ENCODE measurements around the gene GADD45B. TPM values are rescaled to one million over a fixed set of nuclear protein-coding genes. Genes with fewer than 3 reads are reported as not detected.

GADD45B gene
- total RNA-seq, 1 experiment from 2014 or later, result 56.2 TPM

DNA sequence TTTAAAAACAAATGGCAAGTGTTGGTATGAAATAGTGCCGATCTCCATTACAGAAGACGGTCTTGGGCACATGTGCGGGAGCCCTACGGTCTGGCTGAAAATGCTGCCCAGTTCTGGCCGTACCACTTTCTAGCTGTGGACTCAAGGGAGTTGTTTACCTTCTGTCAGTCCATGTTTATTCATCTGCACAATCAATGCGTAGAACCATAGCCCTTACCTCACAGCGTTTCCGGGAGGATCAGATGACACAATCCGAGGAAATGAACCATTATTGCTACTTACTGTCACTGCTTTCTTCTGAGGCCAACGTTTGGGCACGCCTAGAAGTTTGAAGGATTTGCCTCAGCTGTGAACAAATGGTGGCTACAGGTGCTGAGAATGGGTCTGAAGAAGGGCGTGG, 31.2 kb downstream of the GADD45B start:
- ATAC-seq (peak; percentile 72), DNase-seq (ENCODE audit: low read depth, low spot score) (peak; percentile 77)
- no peaks in the 10 kb centered on the region for H3K9me3 ChIP-seq (ENCODE audit: control insufficient read depth, insufficient read depth, low read depth, low read length)
- BruUV-seq (replicated peaks), result no TSS peak
- no peaks in the 10 kb centered on the region for H3K36me3 ChIP-seq (ENCODE audit: control insufficient read depth, insufficient read depth, low read length)
- TF ChIP-seq TCF7L2 (IDR thresholded peaks at IDR 0.05; ENCODE audit: low read depth, low read length), result no peak
- no peak for TF ChIP-seq POLR2AphosphoS5 (IDR thresholded peaks at IDR 0.05; ENCODE audit: low read depth, low read length)
- TF ChIP-seq, protein P1, sequence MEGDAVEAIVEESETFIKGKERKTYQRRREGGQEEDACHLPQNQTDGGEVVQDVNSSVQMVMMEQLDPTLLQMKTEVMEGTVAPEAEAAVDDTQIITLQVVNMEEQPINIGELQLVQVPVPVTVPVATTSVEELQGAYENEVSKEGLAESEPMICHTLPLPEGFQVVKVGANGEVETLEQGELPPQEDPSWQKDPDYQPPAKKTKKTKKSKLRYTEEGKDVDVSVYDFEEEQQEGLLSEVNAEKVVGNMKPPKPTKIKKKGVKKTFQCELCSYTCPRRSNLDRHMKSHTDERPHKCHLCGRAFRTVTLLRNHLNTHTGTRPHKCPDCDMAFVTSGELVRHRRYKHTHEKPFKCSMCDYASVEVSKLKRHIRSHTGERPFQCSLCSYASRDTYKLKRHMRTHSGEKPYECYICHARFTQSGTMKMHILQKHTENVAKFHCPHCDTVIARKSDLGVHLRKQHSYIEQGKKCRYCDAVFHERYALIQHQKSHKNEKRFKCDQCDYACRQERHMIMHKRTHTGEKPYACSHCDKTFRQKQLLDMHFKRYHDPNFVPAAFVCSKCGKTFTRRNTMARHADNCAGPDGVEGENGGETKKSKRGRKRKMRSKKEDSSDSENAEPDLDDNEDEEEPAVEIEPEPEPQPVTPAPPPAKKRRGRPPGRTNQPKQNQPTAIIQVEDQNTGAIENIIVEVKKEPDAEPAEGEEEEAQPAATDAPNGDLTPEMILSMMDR (IDR thresholded peaks at IDR 0.05), result no peak
- TF ChIP-seq SIN3A (IDR thresholded peaks at IDR 0.05; ENCODE audit: borderline replicate concordance, insufficient read depth, low read depth, low read length), result no peak
- TF ChIP-seq, protein P2, sequence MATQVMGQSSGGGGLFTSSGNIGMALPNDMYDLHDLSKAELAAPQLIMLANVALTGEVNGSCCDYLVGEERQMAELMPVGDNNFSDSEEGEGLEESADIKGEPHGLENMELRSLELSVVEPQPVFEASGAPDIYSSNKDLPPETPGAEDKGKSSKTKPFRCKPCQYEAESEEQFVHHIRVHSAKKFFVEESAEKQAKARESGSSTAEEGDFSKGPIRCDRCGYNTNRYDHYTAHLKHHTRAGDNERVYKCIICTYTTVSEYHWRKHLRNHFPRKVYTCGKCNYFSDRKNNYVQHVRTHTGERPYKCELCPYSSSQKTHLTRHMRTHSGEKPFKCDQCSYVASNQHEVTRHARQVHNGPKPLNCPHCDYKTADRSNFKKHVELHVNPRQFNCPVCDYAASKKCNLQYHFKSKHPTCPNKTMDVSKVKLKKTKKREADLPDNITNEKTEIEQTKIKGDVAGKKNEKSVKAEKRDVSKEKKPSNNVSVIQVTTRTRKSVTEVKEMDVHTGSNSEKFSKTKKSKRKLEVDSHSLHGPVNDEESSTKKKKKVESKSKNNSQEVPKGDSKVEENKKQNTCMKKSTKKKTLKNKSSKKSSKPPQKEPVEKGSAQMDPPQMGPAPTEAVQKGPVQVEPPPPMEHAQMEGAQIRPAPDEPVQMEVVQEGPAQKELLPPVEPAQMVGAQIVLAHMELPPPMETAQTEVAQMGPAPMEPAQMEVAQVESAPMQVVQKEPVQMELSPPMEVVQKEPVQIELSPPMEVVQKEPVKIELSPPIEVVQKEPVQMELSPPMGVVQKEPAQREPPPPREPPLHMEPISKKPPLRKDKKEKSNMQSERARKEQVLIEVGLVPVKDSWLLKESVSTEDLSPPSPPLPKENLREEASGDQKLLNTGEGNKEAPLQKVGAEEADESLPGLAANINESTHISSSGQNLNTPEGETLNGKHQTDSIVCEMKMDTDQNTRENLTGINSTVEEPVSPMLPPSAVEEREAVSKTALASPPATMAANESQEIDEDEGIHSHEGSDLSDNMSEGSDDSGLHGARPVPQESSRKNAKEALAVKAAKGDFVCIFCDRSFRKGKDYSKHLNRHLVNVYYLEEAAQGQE (IDR thresholded peaks at IDR 0.05; ENCODE audit: insufficient read depth in 1 of 2, low read depth in 2 of 2, low read length in 1 of 2), result no peak
- intact Hi-C loops (cut with micrococcal nuclease; ENCODE audit: unreplicated experiment) (no loop called here), in situ Hi-C loops (cut with HindIII; ENCODE audit: low pct_unique_long_range_greater_than_20kb, low sequenced_read_pairs) (no loop called here)
- POLR2A ChIA-PET, result no interaction called here
- CTCF ChIA-PET, result interaction anchor here (0.7 kb wide), 1 partner anchor 9 kb away, joined by 3 read pairs; no protein-coding TSS in a partner anchor
- no peaks in the 10 kb centered on the region for H3K27me3 ChIP-seq (ENCODE audit: control insufficient read depth, insufficient read depth, low read length)
- H3K4me1 ChIP-seq (ENCODE audit: control insufficient read depth, insufficient read depth, low read length), result peaks cover 7% of the 10 kb centered on the region; the same call in 1 of the 2 replicates
- H3K27ac ChIP-seq (ENCODE audit: low read length), result peak overlapping the region; percentile 83
- peak overlapping the region in 1 of 2 experiments; percentile 30; a peak in 2 of 4 replicates for H3K4me3 ChIP-seq (ENCODE audit: low read depth in 2 of 2, low read length in 2 of 2)

DNA sequence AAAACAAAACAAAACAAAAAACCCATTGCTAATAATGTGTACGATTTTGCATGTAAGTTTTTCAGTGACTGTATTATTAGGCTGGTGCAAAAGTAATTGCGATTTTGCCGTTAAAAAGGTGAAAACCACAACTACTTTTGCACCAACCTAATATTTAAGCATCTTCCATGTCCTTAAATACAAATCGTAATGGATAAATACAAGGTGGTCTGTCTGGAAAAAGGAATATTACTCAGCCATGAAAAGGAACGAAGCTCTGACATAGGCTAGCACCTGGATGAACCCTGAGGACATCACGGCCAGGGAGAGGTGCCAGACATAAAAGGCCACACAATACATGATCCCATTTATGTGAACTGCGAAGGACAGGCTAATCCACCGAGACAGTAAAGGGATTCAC, 33.2 kb downstream of the GADD45B start:
- ATAC-seq (no peak), DNase-seq (ENCODE audit: low read depth, low spot score) (no peak)
- POLR2A ChIA-PET, result no interaction called here
- in situ Hi-C loops (cut with HindIII; ENCODE audit: low pct_unique_long_range_greater_than_20kb, low sequenced_read_pairs) (no loop called here), intact Hi-C loops (cut with micrococcal nuclease; ENCODE audit: unreplicated experiment) (no loop called here)
- TF ChIP-seq SIN3A (IDR thresholded peaks at IDR 0.05; ENCODE audit: borderline replicate concordance, insufficient read depth, low read depth, low read length) (no peak), POLR2AphosphoS5 (IDR thresholded peaks at IDR 0.05; ENCODE audit: low read depth, low read length) (no peak), TCF7L2 (IDR thresholded peaks at IDR 0.05; ENCODE audit: low read depth, low read length) (no peak)
- TF ChIP-seq, protein P2 (IDR thresholded peaks at IDR 0.05; ENCODE audit: insufficient read depth in 1 of 2, low read depth in 2 of 2, low read length in 1 of 2), result no peak
- TF ChIP-seq, protein P1 (IDR thresholded peaks at IDR 0.05), result no peak
- Histone ChIP-seq H3K27ac (ENCODE audit: low read length) (no peak overlapping the region), H3K9me3 (ENCODE audit: control insufficient read depth, insufficient read depth, low read depth, low read length) (no peaks in the 10 kb centered on the region), H3K4me3 (ENCODE audit: low read depth in 2 of 2, low read length in 2 of 2) (no peak overlapping the region), H3K4me1 (ENCODE audit: control insufficient read depth, insufficient read depth, low read length) (peaks cover 3% of the 10 kb centered on the region; the same call in 1 of the 2 replicates), H3K36me3 (ENCODE audit: control insufficient read depth, insufficient read depth, low read length) (no peaks in the 10 kb centered on the region), H3K27me3 (ENCODE audit: control insufficient read depth, insufficient read depth, low read length) (no peaks in the 10 kb centered on the region)
- no TSS peak for BruUV-seq (replicated peaks)
- CTCF ChIA-PET, result no interaction called here

Measured in Panc1 (cell line).